Fibroblast of the conjunctiva (primary cell): ENCODE measurements around the gene AAK1.

ENCODE experiments used
- DNase-seq: peaks from one replicate; pipeline ENCODE4 v3.0.0-alpha.2; 2010; ENCODE audit warnings: low read depth

AAK1 gene

GRCh38 chr2:69489793-69490192, 153.7 kb downstream of the AAK1 start:
- no peak for DNase-seq

- DNase-seq, result no peak
Measured at GRCh38 chr2:69483696-69484095, 159.8 kb downstream of the AAK1 start.

GRCh38 chr2:69483024-69483423, 160.5 kb downstream of the AAK1 start:
- no peak for DNase-seq

- no peak for DNase-seq
Measured at GRCh38 chr2:69482471-69482870, 161.1 kb downstream of the AAK1 start.

- no peak for DNase-seq
Measured at GRCh38 chr2:69481421-69481820, 162.1 kb downstream of the AAK1 start.

- no peak for DNase-seq
Measured at GRCh38 chr2:69477627-69478026, 165.9 kb downstream of the AAK1 start.

GRCh38 chr2:69474688-69475087, 168.9 kb downstream of the AAK1 start:
- no peak for DNase-seq

GRCh38 chr2:69471793-69472192, 171.7 kb downstream of the AAK1 start:
- DNase-seq, result no peak

GRCh38 chr2:69470911-69471310, 172.6 kb downstream of the AAK1 start:
- DNase-seq, result no peak

- no peak for DNase-seq
Measured at GRCh38 chr2:69469784-69470183, 173.8 kb downstream of the AAK1 start.

- no peak for DNase-seq
Measured at GRCh38 chr2:69469375-69469774, 174.2 kb downstream of the AAK1 start.

- DNase-seq, result no peak
Measured at GRCh38 chr2:69466728-69467127, 176.8 kb downstream of the AAK1 start.

- DNase-seq, result no peak
Measured at GRCh38 chr2:69465513-69466456, 177.8 kb downstream of the AAK1 start.

- DNase-seq, result no peak
Measured at GRCh38 chr2:69464575-69464974, 179.0 kb downstream of the AAK1 start.

- no peak for DNase-seq
Measured at GRCh38 chr2:69462780-69463179, 180.8 kb downstream of the AAK1 start.

- DNase-seq, result no peak
Measured at GRCh38 chr2:69461404-69461803, 182.1 kb downstream of the AAK1 start.

GRCh38 chr2:69459936-69460335, 183.6 kb downstream of the AAK1 start:
- DNase-seq, result no peak

GRCh38 chr2:69456950-69457445, 186.5 kb downstream of the AAK1 start:
- no peak for DNase-seq

GRCh38 chr2:69456154-69456553, 187.4 kb downstream of the AAK1 start:
- no peak for DNase-seq

GRCh38 chr2:69454976-69455375, 188.6 kb downstream of the AAK1 start:
- DNase-seq, result no peak

GRCh38 chr2:69453475-69454129, 189.9 kb downstream of the AAK1 start:
- no peak for DNase-seq

GRCh38 chr2:69452687-69453086, 190.9 kb downstream of the AAK1 start:
- DNase-seq, result no peak

GRCh38 chr2:69450735-69451416, 192.7 kb downstream of the AAK1 start:
- DNase-seq, result no peak
